Neural progenitor cell (in vitro differentiated cells): ENCODE measurements around the gene LYPD5.
"Not testable (repeated sequence)": the region's sequence is repeated elsewhere in the genome, so short reads cannot be mapped to it uniquely, and the experiment has no call there.

Experiments used
- EZH2 ChIP-seq: fragments of 200-600 bp; sonication (generic); IDR thresholded peaks from 2 replicates; pipeline ENCODE4 v1.6.1; 2017; ENCODE audit warnings: antibody characterized with exemption, mild to moderate bottlenecking, moderate library complexity
- EZH2phosphoT487 ChIP-seq: fragments of 200-600 bp; sonication (generic); IDR thresholded peaks from 2 replicates; pipeline ENCODE4 v1.6.1; 2017; ENCODE audit warnings: antibody characterized with exemption
- TF ChIP-seq, protein P1 (sequence below): fragments of 200-600 bp; sonication (generic); IDR thresholded peaks from 2 replicates; pipeline ENCODE4 v1.5.1; 2017; ENCODE audit warnings: antibody characterized with exemption, mild to moderate bottlenecking

DNA sequence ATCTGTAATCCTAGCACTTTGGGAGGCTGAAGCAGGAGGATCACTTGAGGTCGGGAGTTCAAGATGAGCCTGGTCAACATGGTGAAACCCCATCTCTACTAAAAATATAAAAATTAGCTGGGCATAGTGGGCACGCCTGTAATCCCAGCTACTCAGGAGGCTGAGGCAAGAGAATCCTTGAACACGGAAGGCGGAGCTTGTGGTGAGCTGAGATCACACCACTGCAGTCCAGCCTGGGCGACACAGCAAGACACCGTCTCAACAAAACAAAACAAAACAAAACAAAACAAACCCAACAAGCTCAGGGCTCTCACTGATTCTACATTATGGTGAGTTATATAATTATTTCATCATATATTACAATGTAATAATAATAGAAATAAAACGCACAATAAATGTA is 4.2 kb upstream of the LYPD5 start:
- TF ChIP-seq, protein P1, sequence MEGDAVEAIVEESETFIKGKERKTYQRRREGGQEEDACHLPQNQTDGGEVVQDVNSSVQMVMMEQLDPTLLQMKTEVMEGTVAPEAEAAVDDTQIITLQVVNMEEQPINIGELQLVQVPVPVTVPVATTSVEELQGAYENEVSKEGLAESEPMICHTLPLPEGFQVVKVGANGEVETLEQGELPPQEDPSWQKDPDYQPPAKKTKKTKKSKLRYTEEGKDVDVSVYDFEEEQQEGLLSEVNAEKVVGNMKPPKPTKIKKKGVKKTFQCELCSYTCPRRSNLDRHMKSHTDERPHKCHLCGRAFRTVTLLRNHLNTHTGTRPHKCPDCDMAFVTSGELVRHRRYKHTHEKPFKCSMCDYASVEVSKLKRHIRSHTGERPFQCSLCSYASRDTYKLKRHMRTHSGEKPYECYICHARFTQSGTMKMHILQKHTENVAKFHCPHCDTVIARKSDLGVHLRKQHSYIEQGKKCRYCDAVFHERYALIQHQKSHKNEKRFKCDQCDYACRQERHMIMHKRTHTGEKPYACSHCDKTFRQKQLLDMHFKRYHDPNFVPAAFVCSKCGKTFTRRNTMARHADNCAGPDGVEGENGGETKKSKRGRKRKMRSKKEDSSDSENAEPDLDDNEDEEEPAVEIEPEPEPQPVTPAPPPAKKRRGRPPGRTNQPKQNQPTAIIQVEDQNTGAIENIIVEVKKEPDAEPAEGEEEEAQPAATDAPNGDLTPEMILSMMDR, result not testable (repeated sequence)
- TF ChIP-seq EZH2, EZH2phosphoT487: not testable (repeated sequence)
